ENCODE measurements around the gene NSF. TPM values are rescaled to one million over a fixed set of nuclear protein-coding genes. Genes with fewer than 3 reads are reported as not detected.
"Not testable (repeated sequence)": the region's sequence is repeated elsewhere in the genome, so short reads cannot be mapped to it uniquely, and the experiment has no call there.

The NSF gene
- total and polyA plus RNA-seq, 10 of the 15 experiments (the other 5 are each of a cell fraction or from before 2014, with no cell fraction given) = 6.8 to 25.6 (median 16.8) TPM

GRCh38 chr17:46683653-46684052 lies 93.2 kb downstream of the NSF start:
- DNase-seq (ENCODE audit: low read depth, low spot score); in situ Hi-C loops (cut with MboI): not testable (repeated sequence)

GRCh38 chr17:46685284-46685683 lies 94.8 kb downstream of the NSF start:
- POLR2A ChIA-PET; intact Hi-C loops (cut with micrococcal nuclease; ENCODE audit: unreplicated experiment); H3K4me1 ChIP-seq (ENCODE audit: control insufficient read depth, insufficient read depth, low read length); H3K9me3 ChIP-seq (replicated peaks; ENCODE audit: control insufficient read depth, insufficient read depth, low read length); H3K79me2 ChIP-seq (ENCODE audit: control insufficient read depth, insufficient read depth, low read length); CTCF ChIA-PET; ATAC-seq; H3K36me3 ChIP-seq (ENCODE audit: control insufficient read depth in 2 of 2, insufficient read depth in 2 of 2, low read length in 1 of 2); H3K9ac ChIP-seq (ENCODE audit: control insufficient read depth, insufficient read depth, low read length); H3K4me2 ChIP-seq (ENCODE audit: control insufficient read depth, insufficient read depth); in situ Hi-C loops (cut with MboI); H3K27me3 ChIP-seq (replicated peaks in 1 of 2; ENCODE audit: control insufficient read depth in 2 of 2, insufficient read depth in 2 of 2, low read length in 1 of 2); DNase-seq (ENCODE audit: low read depth, low spot score); H3K27ac ChIP-seq (ENCODE audit: control insufficient read depth, insufficient read depth); H4K20me1 ChIP-seq (ENCODE audit: control insufficient read depth, insufficient read depth); SMC1A ChIA-PET (ENCODE audit: uncharacterized antibody, unreplicated experiment); H3K4me3 ChIP-seq; RAD21 ChIA-PET (ENCODE audit: unreplicated experiment); H2AFZ ChIP-seq (ENCODE audit: control insufficient read depth, low read depth, low read length); BruUV-seq (replicated peaks): not testable (repeated sequence)
- 98% methylated on average over 3 of the region's 4 CpGs for WGBS (ENCODE audit: insufficient coverage, insufficient replicate concordance, low lambda C conversion rate, missing lambda C conversion rate)
- peak; percentile 44 for FAIRE-seq

More at GRCh38 chr17:46683653-46684052, 93.2 kb downstream of the NSF start:
- H4K20me1 ChIP-seq (ENCODE audit: control insufficient read depth, insufficient read depth); H3K9ac ChIP-seq (ENCODE audit: control insufficient read depth, insufficient read depth, low read length); H3K79me2 ChIP-seq (ENCODE audit: control insufficient read depth, insufficient read depth, low read length); FAIRE-seq; H2AFZ ChIP-seq (ENCODE audit: control insufficient read depth, low read depth, low read length); H3K4me1 ChIP-seq (ENCODE audit: control insufficient read depth, insufficient read depth, low read length); intact Hi-C loops (cut with micrococcal nuclease; ENCODE audit: unreplicated experiment); H3K27me3 ChIP-seq (replicated peaks in 1 of 2; ENCODE audit: control insufficient read depth in 2 of 2, insufficient read depth in 2 of 2, low read length in 1 of 2); H3K36me3 ChIP-seq (ENCODE audit: control insufficient read depth in 2 of 2, insufficient read depth in 2 of 2, low read length in 1 of 2); POLR2A ChIA-PET; H3K4me2 ChIP-seq (ENCODE audit: control insufficient read depth, insufficient read depth); H3K27ac ChIP-seq (ENCODE audit: control insufficient read depth, insufficient read depth); ATAC-seq; RAD21 ChIA-PET (ENCODE audit: unreplicated experiment); CTCF ChIA-PET; BruUV-seq (replicated peaks); H3K4me3 ChIP-seq; SMC1A ChIA-PET (ENCODE audit: uncharacterized antibody, unreplicated experiment); H3K9me3 ChIP-seq (replicated peaks; ENCODE audit: control insufficient read depth, insufficient read depth, low read length): not testable (repeated sequence)
- no CpG with 5 or more reads among the region's 2 CpGs for WGBS (ENCODE audit: insufficient coverage, insufficient replicate concordance, low lambda C conversion rate, missing lambda C conversion rate)

GRCh38 chr17:46692196-46692595 lies 101.7 kb downstream of the NSF start:
- BruUV-seq (replicated peaks); in situ Hi-C loops (cut with MboI): not testable (repeated sequence)

GRCh38 chr17:46693283-46693682 lies 102.8 kb downstream of the NSF start:
- H2AFZ ChIP-seq (ENCODE audit: control insufficient read depth, low read depth, low read length); in situ Hi-C loops (cut with MboI); CTCF ChIA-PET; RAD21 ChIA-PET (ENCODE audit: unreplicated experiment); H4K20me1 ChIP-seq (ENCODE audit: control insufficient read depth, insufficient read depth); H3K4me3 ChIP-seq; H3K27me3 ChIP-seq (replicated peaks in 1 of 2; ENCODE audit: control insufficient read depth in 2 of 2, insufficient read depth in 2 of 2, low read length in 1 of 2); H3K9me3 ChIP-seq (replicated peaks; ENCODE audit: control insufficient read depth, insufficient read depth, low read length); intact Hi-C loops (cut with micrococcal nuclease; ENCODE audit: unreplicated experiment); H3K9ac ChIP-seq (ENCODE audit: control insufficient read depth, insufficient read depth, low read length); DNase-seq (ENCODE audit: low read depth, low spot score); H3K4me2 ChIP-seq (ENCODE audit: control insufficient read depth, insufficient read depth); H3K79me2 ChIP-seq (ENCODE audit: control insufficient read depth, insufficient read depth, low read length); H3K27ac ChIP-seq (ENCODE audit: control insufficient read depth, insufficient read depth); BruUV-seq (replicated peaks); POLR2A ChIA-PET; H3K36me3 ChIP-seq (ENCODE audit: control insufficient read depth in 2 of 2, insufficient read depth in 2 of 2, low read length in 1 of 2); H3K4me1 ChIP-seq (ENCODE audit: control insufficient read depth, insufficient read depth, low read length); SMC1A ChIA-PET (ENCODE audit: uncharacterized antibody, unreplicated experiment): not testable (repeated sequence)
- peak; percentile 47 for ATAC-seq
- peak; percentile 31 for FAIRE-seq
- 33% methylated on average over 2 of the region's 3 CpGs for WGBS (ENCODE audit: insufficient coverage, insufficient replicate concordance, low lambda C conversion rate, missing lambda C conversion rate)

More at GRCh38 chr17:46692196-46692595, 101.7 kb downstream of the NSF start:
- H3K4me1 ChIP-seq (ENCODE audit: control insufficient read depth, insufficient read depth, low read length); H3K9me3 ChIP-seq (replicated peaks; ENCODE audit: control insufficient read depth, insufficient read depth, low read length); H2AFZ ChIP-seq (ENCODE audit: control insufficient read depth, low read depth, low read length); H3K4me2 ChIP-seq (ENCODE audit: control insufficient read depth, insufficient read depth); H3K4me3 ChIP-seq; RAD21 ChIA-PET (ENCODE audit: unreplicated experiment); H3K36me3 ChIP-seq (ENCODE audit: control insufficient read depth in 2 of 2, insufficient read depth in 2 of 2, low read length in 1 of 2); CTCF ChIA-PET; H3K27ac ChIP-seq (ENCODE audit: control insufficient read depth, insufficient read depth); SMC1A ChIA-PET (ENCODE audit: uncharacterized antibody, unreplicated experiment); H3K27me3 ChIP-seq (replicated peaks in 1 of 2; ENCODE audit: control insufficient read depth in 2 of 2, insufficient read depth in 2 of 2, low read length in 1 of 2); H3K9ac ChIP-seq (ENCODE audit: control insufficient read depth, insufficient read depth, low read length); H4K20me1 ChIP-seq (ENCODE audit: control insufficient read depth, insufficient read depth); DNase-seq (ENCODE audit: low read depth, low spot score); H3K79me2 ChIP-seq (ENCODE audit: control insufficient read depth, insufficient read depth, low read length); intact Hi-C loops (cut with micrococcal nuclease; ENCODE audit: unreplicated experiment); POLR2A ChIA-PET; ATAC-seq: not testable (repeated sequence)
- FAIRE-seq = peak; percentile 89
- WGBS (ENCODE audit: insufficient coverage, insufficient replicate concordance, low lambda C conversion rate, missing lambda C conversion rate) = 38% methylated on average over 1 of the region's 3 CpGs

Data from GM12878 (cell line).